NAMALWA (cell line): Measurements from ENCODE around the gene GALNT5.
"Not testable (repeated sequence)": the region's sequence is repeated elsewhere in the genome, so short reads cannot be mapped to it uniquely, and the experiment has no call there.

Source experiments
- DNase-seq: peaks from one replicate; pipeline ENCODE4 v3.0.0-alpha.2; 2015; ENCODE audit warnings: low spot score

GALNT5 gene

GRCh38 chr2:157327200-157327599 lies 69.7 kb downstream of the GALNT5 start:
- no peak for DNase-seq

- peak; percentile 87 for DNase-seq
Measured at GRCh38 chr2:157327621-157328500, 70.4 kb downstream of the GALNT5 start.

GRCh38 chr2:157329524-157329923 lies 72.0 kb downstream of the GALNT5 start:
- DNase-seq: no peak

GRCh38 chr2:157333304-157334047 lies 76.0 kb downstream of the GALNT5 start:
- no peak for DNase-seq

GRCh38 chr2:157334335-157334734 lies 76.8 kb downstream of the GALNT5 start:
- DNase-seq: no peak

DNA sequence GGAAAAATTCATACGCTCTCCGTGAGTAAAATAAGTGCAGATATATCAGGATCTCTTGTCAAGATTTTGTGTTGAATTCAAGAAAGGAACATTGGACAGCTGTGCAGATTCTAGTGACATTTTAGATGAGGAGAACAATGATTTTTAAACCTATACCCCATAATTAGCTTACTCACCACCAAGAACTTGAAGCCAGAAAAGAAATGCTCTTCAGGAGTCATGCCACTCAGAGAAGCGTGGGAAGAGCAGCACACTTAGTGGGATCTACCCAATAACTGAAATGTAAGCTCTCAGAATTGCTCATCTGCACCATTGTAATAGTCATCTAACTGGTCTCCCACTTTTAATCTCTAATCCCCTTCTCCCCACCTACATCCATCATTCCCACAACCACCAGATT lies 77.3 kb downstream of the GALNT5 start:
- DNase-seq: no peak

- DNase-seq: peak; percentile 67
Measured at GRCh38 chr2:157336137-157337010, 78.9 kb downstream of the GALNT5 start.

DNA sequence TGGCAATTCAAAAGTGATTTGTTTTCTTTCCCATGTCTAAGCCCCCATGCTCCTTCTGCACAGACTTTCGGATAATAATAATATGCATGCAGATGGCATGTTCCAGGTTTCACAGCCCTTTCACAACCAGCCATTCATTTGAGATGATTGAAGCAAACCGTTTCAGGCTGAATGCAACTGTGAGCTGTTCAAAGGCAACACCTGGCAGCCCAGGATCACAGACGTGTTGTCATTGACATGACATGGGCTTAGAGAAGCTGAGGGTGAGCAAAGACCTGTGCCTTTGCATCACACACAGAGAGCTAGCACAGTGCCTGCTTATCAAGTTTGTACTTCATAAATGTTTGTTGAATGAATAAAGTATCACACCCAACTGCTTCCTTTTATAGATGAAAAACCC lies 80.5 kb downstream of the GALNT5 start:
- no peak for DNase-seq

DNA sequence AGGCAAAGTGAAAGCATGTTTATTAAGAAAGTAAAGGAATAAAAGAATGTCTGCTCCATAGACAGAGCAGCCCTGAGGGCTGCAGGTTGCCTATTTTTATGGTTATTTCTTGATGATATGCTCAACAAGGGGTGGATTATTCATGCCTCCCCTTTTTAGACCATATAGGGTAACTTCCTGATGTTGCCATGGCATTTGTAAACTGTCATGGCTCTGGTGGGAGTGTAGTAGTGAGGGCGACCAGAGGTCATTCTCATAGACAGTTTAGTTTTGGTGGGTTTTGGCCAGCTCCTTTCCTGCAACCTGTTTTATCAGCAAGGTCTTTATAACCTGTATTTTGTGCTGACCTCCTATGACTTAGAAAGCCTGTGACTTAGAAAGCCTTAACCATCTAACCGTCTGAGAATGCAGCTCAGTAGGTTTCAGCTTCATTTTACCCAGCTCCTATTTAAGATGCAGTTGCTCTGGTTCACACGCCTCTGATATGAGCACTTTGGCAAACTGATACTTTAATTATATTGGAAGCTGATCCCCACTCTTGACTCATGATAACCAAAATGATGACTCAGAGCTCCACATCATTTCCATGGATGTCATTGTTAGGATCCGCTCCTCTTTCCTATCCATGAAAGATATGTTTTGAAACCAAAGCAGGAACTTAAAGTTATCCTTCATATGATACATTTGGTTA lies 82.6 kb downstream of the GALNT5 start:
- no peak for DNase-seq

- DNase-seq: not testable (repeated sequence)
Measured at GRCh38 chr2:157341381-157341780, 83.9 kb downstream of the GALNT5 start.

GRCh38 chr2:157345647-157346389 lies 88.3 kb downstream of the GALNT5 start:
- no peak for DNase-seq

GRCh38 chr2:157348291-157348921 lies 90.9 kb downstream of the GALNT5 start:
- no peak for DNase-seq

GRCh38 chr2:157349949-157350515 lies 92.5 kb downstream of the GALNT5 start:
- DNase-seq: no peak

DNA sequence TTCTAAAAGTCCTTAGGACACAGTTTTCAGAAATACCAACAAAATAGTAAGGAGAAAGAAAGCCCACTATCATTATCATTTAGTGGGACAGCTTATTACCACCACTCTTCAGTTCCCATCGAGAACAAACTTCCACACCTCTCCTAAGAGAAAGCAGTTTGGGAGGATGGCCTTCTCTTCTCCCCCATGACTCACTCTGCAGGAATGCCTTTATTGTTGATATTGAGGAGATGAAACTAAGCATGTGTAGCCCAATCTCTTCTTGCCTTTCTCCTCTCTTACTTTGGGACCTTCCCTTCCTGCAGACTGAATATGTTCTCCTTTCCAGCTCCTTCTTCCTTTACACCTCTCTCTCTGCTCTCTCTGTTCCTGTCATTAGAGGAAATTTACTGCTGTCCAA lies 98.1 kb downstream of the GALNT5 start:
- DNase-seq: no peak

DNA sequence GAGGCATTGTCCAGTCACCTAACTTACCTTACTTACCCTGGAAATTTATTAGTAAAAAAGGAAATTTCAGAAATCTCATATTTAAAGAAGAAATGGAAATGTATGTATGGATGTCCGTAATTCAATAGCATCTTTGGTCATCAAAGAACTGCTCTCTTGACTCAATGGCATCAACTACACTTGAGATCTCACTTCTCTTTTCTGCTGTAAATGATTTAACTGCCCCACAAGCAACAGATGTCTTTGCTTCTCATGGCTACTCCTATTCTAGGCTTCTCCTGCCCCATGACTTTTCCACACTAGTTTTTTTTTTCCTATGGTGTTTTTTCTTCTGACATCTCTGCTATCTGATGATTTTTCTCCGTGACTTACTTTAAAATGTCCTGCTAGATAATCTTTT lies 102.1 kb downstream of the GALNT5 start:
- DNase-seq: no peak

DNA sequence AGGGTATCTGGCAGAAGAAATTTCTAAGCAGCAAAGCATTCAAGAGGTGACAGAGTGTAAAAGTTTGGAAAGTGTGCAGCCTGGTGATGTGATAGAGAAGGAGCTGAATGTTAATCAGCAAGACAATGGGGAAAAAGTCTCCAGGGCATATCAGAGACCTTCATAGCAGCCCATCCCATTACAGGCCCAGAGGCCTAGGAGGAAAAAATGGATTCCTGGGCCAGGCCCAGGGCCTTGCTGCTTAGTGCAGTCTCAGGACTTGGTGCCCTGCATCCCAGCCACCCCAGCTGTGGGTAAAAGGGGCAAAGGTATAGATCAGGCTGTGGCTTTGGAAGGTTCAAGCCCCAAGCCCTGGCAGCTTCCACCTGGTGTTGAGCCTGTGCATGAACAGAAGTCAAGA lies 104.0 kb downstream of the GALNT5 start:
- no peak for DNase-seq

DNA sequence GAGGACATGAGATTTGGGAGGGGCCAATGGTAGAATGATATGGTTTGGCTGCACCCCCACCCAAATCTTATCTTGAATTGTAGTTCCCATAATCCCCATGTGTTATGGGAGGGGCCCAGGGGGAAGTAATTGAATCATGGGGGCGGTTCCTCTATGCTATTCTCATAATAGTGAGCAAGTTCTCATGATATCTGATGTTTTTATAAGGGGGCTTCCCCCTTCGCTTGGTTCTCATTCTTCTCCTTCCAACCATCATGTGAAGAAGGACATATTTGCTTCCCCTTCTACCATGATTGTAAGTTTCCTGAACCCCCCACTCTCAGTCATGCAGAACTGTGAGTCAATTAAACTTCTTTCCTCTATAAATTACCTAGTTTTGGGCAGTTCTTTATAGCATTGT lies 105.1 kb downstream of the GALNT5 start:
- no peak for DNase-seq

- no peak for DNase-seq
Measured at GRCh38 chr2:157363612-157364101, 106.2 kb downstream of the GALNT5 start.
